Tibial nerve (tissue), 4 donors: Measurements from ENCODE around the gene NWD2. TPM values are rescaled to one million over a fixed set of nuclear protein-coding genes. Genes with fewer than 3 reads are reported as not detected.

Experiments
- DNase-seq, 2 donors: peaks; one replicate each; pipeline ENCODE4 v3.0.0-alpha.2; 2019; ENCODE audit warnings: low spot score in 2 of 2
- H3K27ac ChIP-seq, 4 donors: fragments of 200-600 bp; sonication (generic) in 3 of 4; one replicate each; pipeline ENCODE4 v1.5.1; 2017 to 2019; ENCODE audit warnings: mild to moderate bottlenecking in 1 of 4
- H3K27me3 ChIP-seq, 2 donors: fragments of 200-600 bp; sonication (generic) in 1 of 2; one replicate each; pipeline versions ENCODE4 v1.5.1 to v1.6.0; 2017 to 2019
- H3K36me3 ChIP-seq, 3 donors: fragments of 200-600 bp; sonication (generic); one replicate each; pipeline ENCODE4 v1.5.1; 2018 to 2019
- H3K4me1 ChIP-seq, 4 donors: fragments of 200-600 bp; sonication (generic) in 3 of 4; one replicate each; pipeline ENCODE4 v1.5.1; 2017 to 2019
- H3K4me3 ChIP-seq, 4 donors: fragments of 200-600 bp; sonication (generic) in 3 of 4; one replicate each; pipeline ENCODE4 v1.5.1; 2017 to 2019; ENCODE audit warnings: mild to moderate bottlenecking in 1 of 4, moderate library complexity in 1 of 4
- H3K9me3 ChIP-seq, 4 donors: fragments of 200-600 bp; sonication (generic) in 3 of 4; one replicate each; pipeline ENCODE4 v1.5.1; 2017 to 2019
- CTCF ChIP-seq, 5 experiments: fragments of 200-600 bp in 3 of 5; fragments of 450-650 bp in 2 of 5; sonication (generic) in 3 of 5; IDR thresholded peaks; one replicate each; pipeline ENCODE4 v1.5.1; 2016 to 2019; ENCODE audit warnings: antibody characterized with exemption in 5 of 5, mild to moderate bottlenecking in 3 of 5, moderate library complexity in 2 of 5
- EP300 ChIP-seq, 2 donors: sonication (generic); formaldehyde crosslinking; IDR thresholded peaks; one replicate each; pipeline ENCODE4 v1.6.1; 2017; ENCODE audit warnings: antibody characterized with exemption in 2 of 2, mild to moderate bottlenecking in 1 of 2
- POLR2A ChIP-seq, 2 donors: fragments of 450-650 bp; IDR thresholded peaks; one replicate each; pipeline ENCODE4 v1.6.1; 2017; ENCODE audit warnings: antibody characterized with exemption in 2 of 2, mild to moderate bottlenecking in 2 of 2, moderate library complexity in 2 of 2
- WGBS, 2 donors: methylation state at CpG; one replicate each; pipeline ENCODE4 v1.1.5; 2018; 5-methylcytosine and 5-hydroxymethylcytosine counted together
- total RNA-seq, 4 donors: library from RNA; depleted of rRNA; stranded (reverse); fragments of >200 nt; gene quantifications; one replicate each; pipeline ENCODE4 v1.1.0, GENCODE V29; 2016

NWD2 gene
- total RNA-seq, 4 donors from 2014 or later = 0.30 to 1.1 (median 0.84) TPM; not detected in 1

- no peak overlapping the region for H3K27ac ChIP-seq
- DNase-seq = no peak
- WGBS, 2 donors = 63 to 65% methylated on average over 4 of the region's 4 CpGs
- no peaks in the 10 kb centered on the region for H3K4me1 ChIP-seq
- H3K27me3 ChIP-seq = no peaks in the 10 kb centered on the region
- no peak for TF ChIP-seq CTCF (IDR thresholded peaks at IDR 0.05)
- no peak for TF ChIP-seq EP300 (IDR thresholded peaks at IDR 0.05)
- H3K36me3 ChIP-seq = no peaks in the 10 kb centered on the region
- H3K9me3 ChIP-seq = no peaks in the 10 kb centered on the region
- no peak overlapping the region for H3K4me3 ChIP-seq
These were observed 192.6 kb downstream of the NWD2 start for GRCh38 chr4:37437163-37437562.

GRCh38 chr4:37438564-37439279 is 194.2 kb downstream of the NWD2 start:
- Histone ChIP-seq H3K27ac (no peak overlapping the region), H3K4me3 (no peak overlapping the region), H3K4me1 (no peaks in the 10 kb centered on the region), H3K36me3 (no peaks in the 10 kb centered on the region), H3K27me3 (no peaks in the 10 kb centered on the region), H3K9me3 (no peaks in the 10 kb centered on the region)
- TF ChIP-seq EP300 (IDR thresholded peaks at IDR 0.05) (no peak), POLR2A (IDR thresholded peaks at IDR 0.05) (no peak), CTCF (IDR thresholded peaks at IDR 0.05) (no peak)
- WGBS, 2 donors = 69 to 74% methylated on average over 8 of the region's 8 CpGs
- DNase-seq = no peak

- H3K36me3 ChIP-seq = no peaks in the 10 kb centered on the region
- H3K4me1 ChIP-seq = no peaks in the 10 kb centered on the region
- H3K4me3 ChIP-seq = no peak overlapping the region
- no peak overlapping the region for H3K27ac ChIP-seq
- WGBS, 2 donors = 72 to 82% methylated on average over 5 of the region's 5 CpGs
- no peaks in the 10 kb centered on the region for H3K9me3 ChIP-seq
- TF ChIP-seq POLR2A (IDR thresholded peaks at IDR 0.05) (no peak), CTCF (IDR thresholded peaks at IDR 0.05) (no peak)
- no peaks in the 10 kb centered on the region for H3K27me3 ChIP-seq
- DNase-seq = no peak
These were observed 195.4 kb downstream of the NWD2 start for GRCh38 chr4:37439809-37440474.

- TF ChIP-seq CTCF (IDR thresholded peaks at IDR 0.05) (no peak), POLR2A (IDR thresholded peaks at IDR 0.05) (no peak), EP300 (IDR thresholded peaks at IDR 0.05) (no peak)
- WGBS, 2 donors = 83 to 94% methylated on average over 2 of the region's 2 CpGs
These were observed 196.0 kb downstream of the NWD2 start for GRCh38 chr4:37440501-37440900.

GRCh38 chr4:37441231-37442061 is 196.9 kb downstream of the NWD2 start:
- WGBS, 2 donors = 71 to 77% methylated on average over 9 of the region's 9 CpGs
- DNase-seq = no peak

More at GRCh38 chr4:37440501-37440900, 196.0 kb downstream of the NWD2 start:
- no peak overlapping the region for H3K27ac ChIP-seq
- H3K4me1 ChIP-seq = no peaks in the 10 kb centered on the region
- H3K27me3 ChIP-seq = no peaks in the 10 kb centered on the region
- no peaks in the 10 kb centered on the region for H3K36me3 ChIP-seq
- DNase-seq = no peak
- no peak overlapping the region for H3K4me3 ChIP-seq
- H3K9me3 ChIP-seq = no peaks in the 10 kb centered on the region

More at GRCh38 chr4:37441231-37442061, 196.9 kb downstream of the NWD2 start:
- no peaks in the 10 kb centered on the region for H3K4me1 ChIP-seq
- no peak overlapping the region for H3K4me3 ChIP-seq
- no peaks in the 10 kb centered on the region for H3K27me3 ChIP-seq
- no peaks in the 10 kb centered on the region for H3K9me3 ChIP-seq
- no peak overlapping the region for H3K27ac ChIP-seq
- no peaks in the 10 kb centered on the region for H3K36me3 ChIP-seq
- TF ChIP-seq EP300 (IDR thresholded peaks at IDR 0.05) = no peak
- TF ChIP-seq CTCF (IDR thresholded peaks at IDR 0.05) = no peak
- no peak for TF ChIP-seq POLR2A (IDR thresholded peaks at IDR 0.05)
